HPDE6-E6E7 (cell line): Measurements from ENCODE around the gene LY9.
"Not testable (repeated sequence)": the region's sequence is repeated elsewhere in the genome, so short reads cannot be mapped to it uniquely, and the experiment has no call there.

ENCODE experiments used
- DNase-seq: peaks from one replicate; pipeline ENCODE4 v3.0.0; 2011; ENCODE audit warnings: missing footprints; ENCODE audit errors: extremely low spot score

LY9 gene

DNA sequence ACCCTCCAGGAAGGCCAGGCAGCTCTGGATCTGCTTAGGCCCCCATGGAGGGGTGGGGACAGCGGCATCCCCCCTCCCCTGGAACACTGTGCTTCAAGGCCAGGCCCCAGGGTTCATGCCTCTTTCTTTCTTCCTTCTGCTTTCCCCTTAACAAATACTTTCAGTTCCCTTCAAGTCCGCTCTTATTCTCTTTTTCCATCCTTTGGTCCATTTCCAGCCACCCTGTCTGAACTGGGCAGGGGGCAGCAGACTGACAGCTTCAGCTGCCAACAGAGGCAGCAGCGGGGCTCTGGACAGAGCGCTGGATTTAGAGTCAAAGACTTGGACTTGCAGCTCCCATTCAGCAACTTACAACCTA lies 67.8 kb downstream of the LY9 start:
- no peak for DNase-seq

DNA sequence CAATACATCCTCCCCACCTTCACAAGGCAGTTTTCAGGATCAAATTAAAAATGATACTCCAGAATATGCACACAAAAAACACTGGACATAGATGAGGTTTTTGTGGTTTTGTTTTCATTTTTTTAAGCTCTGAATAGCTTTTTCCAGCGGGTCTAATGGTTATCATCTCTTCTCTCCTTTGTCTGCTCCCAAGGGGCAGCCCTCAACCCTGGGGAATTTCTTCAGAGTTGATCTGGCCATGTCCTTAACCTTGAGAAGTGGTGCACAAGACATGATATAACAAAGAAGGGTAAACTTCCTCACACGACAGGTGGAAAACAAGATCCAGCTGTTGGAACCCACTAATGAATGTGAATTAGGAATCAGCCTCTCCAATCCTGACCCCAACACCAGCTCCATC lies 68.2 kb downstream of the LY9 start:
- no peak for DNase-seq

DNA sequence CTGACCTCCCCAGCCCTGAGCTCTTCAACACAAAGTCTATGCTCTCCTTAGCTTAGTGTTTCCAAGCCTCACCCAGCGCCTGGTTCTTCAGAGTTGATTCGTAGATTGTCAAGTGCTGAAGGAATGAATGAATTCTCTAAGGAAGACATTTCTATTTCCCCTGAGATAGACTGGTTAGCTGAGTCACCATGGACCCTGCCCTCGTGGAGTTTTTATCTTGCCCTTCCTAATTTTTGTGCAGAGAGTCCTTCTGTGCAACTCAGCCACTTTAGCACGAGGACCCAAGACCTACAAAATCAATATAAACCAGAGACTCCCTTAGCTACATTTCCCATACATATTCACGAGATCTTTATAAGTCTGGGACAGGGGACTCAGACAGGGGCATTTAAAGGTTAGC lies 69.4 kb downstream of the LY9 start:
- no peak for DNase-seq

DNA sequence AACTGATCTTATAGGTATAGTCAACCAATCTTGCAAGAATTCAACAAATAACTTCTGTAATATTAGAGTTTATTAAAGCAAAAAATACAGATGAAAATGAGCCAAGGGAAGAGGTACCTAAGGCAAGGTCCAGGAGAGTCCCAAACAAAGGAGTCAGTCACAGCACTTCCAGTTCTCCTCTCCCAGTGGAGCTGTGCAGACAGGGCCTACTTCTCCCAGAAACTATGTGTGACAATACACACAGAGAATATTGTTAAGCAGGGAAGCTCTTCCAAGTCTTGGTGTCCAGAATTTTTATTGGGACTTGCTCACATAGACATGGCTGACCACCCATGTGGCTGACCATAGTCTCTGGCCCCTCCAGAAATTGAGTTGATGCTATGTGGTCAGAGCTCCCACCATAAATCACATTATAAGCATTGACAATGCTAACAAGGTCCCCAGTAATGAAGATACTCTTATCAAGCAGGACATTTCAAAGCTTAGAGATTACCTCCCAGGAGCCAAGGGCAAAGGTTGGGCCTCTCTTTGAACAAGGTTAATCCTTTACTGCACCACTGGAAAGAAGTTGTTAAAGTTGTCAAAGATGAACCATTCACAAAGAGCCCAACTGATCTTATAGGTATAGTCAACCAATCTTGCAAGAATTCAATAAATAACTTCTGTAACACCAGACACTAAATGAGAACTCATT lies 70.2 kb downstream of the LY9 start:
- DNase-seq, result no peak

DNA sequence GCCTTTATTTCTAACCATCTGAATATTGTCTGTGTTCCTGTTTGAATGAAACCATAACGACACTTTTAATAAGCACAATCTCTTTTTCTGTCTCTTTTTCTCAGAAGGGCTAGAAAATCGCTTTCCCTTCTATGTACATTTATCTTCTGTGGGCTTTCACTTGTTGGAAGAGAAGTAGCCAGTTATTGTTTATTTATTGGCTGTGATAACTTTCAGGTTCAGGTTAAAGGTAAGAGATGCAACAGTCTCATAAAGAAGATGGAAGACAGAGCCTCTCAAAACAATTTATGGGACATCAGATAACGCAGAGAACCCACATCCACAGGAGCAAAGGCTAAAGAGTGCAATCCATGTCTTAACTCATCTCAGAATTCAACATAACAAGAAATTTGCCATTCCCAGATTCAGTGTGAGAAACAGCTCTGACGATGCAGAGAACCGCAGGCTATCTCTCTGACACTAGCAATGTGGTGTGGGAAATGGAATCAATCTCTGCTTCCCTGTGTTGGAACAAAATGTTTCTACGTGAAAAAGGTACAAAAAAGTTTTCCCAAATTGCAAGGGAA lies 70.8 kb downstream of the LY9 start:
- no peak for DNase-seq

DNA sequence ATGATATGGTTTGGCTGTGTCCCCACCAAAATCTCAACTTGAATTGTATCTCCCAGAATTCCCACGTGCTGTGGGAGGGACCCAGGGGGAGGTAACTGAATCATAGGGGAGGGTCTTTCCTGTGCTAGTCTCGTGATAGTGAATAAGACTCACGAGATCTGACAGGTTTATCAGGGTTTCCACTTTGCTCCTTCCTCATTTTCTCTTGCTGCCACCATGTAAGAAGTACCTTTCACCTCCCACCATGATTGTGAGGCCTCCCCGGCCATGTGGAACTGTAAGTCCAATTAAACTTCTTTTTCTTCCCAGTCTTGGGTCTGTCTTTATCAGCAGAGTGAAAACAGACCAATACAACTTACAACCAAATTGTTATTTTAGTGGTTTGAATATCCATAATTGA lies 71.7 kb downstream of the LY9 start:
- DNase-seq, result not testable (repeated sequence)

DNA sequence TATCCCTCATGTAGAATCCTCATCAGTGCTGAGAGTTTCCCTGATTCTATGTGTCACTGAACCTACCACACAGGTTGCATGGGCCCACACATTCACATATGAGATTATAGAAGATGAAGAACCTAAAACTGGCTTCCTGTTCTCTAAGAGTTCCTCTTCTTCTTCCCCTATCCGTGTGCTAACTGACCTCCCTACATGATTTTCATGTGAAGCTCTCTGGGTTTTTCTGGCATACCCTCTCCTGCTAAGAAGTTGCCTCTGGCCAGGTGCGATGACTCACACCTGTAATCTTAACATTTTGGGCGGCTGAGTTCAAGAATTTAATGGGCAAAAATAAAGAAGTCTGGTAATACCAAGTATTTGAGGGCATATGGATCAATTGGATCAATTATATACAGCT lies 72.2 kb downstream of the LY9 start:
- DNase-seq, result no peak

DNA sequence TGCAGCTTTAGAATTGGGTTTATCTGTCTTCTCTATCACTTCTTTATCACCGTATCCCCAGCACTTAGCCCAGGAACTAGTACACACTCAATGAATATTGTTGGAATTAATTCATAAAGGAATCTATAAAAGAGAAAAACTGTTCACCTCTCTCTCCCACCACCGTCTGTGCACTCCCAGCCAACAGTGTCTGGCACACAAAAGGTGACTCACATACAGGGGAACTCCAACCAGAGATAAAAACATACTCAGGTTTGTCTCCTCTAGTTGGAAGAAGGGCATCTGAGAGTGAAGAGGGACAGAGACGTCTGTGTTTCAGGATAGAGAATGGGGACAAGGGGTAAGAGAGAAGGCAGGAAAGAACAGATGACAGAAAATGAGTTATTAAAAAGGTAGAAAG lies 79.0 kb downstream of the LY9 start:
- DNase-seq, result no peak

DNA sequence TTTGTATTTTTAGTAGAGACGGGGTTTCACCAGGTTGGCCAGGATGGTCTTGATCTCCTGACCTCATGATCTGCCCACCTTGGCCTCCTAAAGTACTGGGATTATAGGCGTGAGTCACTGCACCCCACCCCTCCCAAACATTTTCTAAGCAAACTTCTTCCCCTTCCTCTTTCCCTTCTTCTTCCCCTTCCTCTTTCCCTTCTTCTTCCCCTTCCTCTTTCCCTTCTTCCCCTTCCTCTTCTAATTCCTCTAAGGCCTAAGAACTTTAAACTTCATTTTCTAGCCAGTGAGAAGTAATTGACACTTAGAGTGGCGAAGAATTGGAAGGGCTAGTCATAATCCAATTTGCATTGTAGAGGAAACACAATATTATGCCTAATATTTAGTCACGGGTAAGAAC lies 79.6 kb downstream of the LY9 start:
- DNase-seq, result not testable (repeated sequence)

DNA sequence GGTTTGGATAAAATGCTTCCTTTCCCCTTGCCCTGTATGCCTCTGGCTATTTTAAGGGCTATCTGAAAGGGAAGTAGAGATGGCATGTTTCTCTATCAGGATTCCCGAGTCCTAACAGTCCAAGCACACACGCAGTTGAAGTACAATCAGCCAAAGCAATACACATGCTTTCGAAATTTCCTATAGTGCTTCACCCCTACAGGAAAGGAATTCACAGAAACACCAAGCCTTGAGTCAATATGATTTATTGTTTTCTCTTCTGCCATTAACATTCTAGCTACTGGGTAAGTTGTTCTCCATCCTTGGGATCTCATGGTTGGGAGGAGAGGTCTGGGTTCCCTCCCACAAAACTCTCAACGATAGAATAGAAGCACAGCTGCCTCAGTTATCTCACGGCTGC lies 80.3 kb downstream of the LY9 start:
- DNase-seq, result no peak

DNA sequence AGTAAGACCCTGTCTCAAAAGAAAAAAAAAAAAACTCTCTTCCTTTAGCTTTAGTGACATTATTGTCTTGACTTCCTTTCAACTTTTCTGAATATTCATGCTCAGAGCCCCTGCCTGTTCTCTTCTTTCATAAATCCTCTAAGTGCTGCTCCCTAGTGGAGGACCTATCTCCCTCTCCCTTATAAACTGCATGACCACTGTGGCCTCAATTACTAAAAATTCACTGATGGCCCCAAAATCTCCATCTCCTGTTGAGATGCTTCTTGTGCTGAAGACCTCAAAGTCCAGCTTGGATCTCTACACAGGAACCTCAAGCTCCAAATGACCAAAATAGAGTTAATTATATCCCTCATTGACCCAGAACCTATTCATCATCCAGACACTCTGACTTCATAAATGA lies 81.2 kb downstream of the LY9 start:
- no peak for DNase-seq
